H1 (cell line): Measurements from ENCODE around the gene CRADD. TPM values are rescaled to one million over a fixed set of nuclear protein-coding genes. Genes with fewer than 3 reads are reported as not detected.

Experiments
- CTCF ChIA-PET: fragments of 300-600 bp; sonication (Branson Sonifier 250); formaldehyde crosslinking; loops from one replicate; lab custom pipeline; 2021; ENCODE audit not compliant: partially characterized antibody; lab: Charles Lee
- POLR2A ChIA-PET: fragments of 300-600 bp; sonication (Branson Sonifier 250); formaldehyde crosslinking; loops from one replicate; lab custom pipeline; 2021; ENCODE audit warnings: inconsistent platforms; ENCODE audit not compliant: partially characterized antibody; lab: Charles Lee
- DNase-seq, 2 experiments: peaks; one replicate each; pipeline versions ENCODE4 v3.0.0 to v3.0.0-alpha.2; 2010 to 2022; ENCODE audit warnings: low spot score in 2 of 2, low read depth in 1 of 2, mixed read lengths in 1 of 2
- FAIRE-seq: peaks from 2 replicates; lab custom pipeline; 2011; peaks lifted over from hg19 to GRCh38; lab: Jason Lieb, UNC
- H2AFZ ChIP-seq: 2 replicates; pipeline ENCODE4 v1.8.1; 2012; ENCODE audit warnings: low read length, inconsistent platforms
- H2AK5ac ChIP-seq: 2 replicates; pipeline ENCODE4 v1.6.1; 2013; ENCODE audit warnings: low read depth, low read length
- H2BK120ac ChIP-seq: replicated peaks from 2 replicates; pipeline ENCODE3; 2013; ENCODE audit warnings: low read depth, low read length, inconsistent platforms
- H2BK12ac ChIP-seq: 2 replicates; pipeline ENCODE4 v1.6.1; 2013; ENCODE audit warnings: low read depth, low read length
- H2BK15ac ChIP-seq: 2 replicates; pipeline ENCODE4 v1.6.1; 2013; ENCODE audit warnings: low read length
- H2BK20ac ChIP-seq: 2 replicates; pipeline ENCODE4 v1.6.1; 2013; ENCODE audit warnings: low read length
- H2BK5ac ChIP-seq: 2 replicates; pipeline ENCODE4 v1.6.1; 2013; ENCODE audit warnings: low read depth, low read length
- H3K14ac ChIP-seq: 2 replicates; pipeline ENCODE4 v1.6.1; 2013; ENCODE audit warnings: inconsistent platforms; ENCODE audit not compliant: insufficient read length
- H3K18ac ChIP-seq: 2 replicates; pipeline ENCODE4 v1.6.1; 2013; ENCODE audit warnings: low read length; ENCODE audit errors: extremely low read depth
- H3K23ac ChIP-seq: 2 replicates; pipeline ENCODE4 v1.6.1; 2013; ENCODE audit warnings: inconsistent platforms; ENCODE audit not compliant: insufficient read length
- H3K23me2 ChIP-seq: 2 replicates; pipeline ENCODE4 v1.6.1; 2013; ENCODE audit warnings: low read depth, low read length
- H3K27ac ChIP-seq: 2 replicates; pipeline ENCODE4 v1.6.1; 2011; ENCODE audit warnings: low read depth, low read length, inconsistent platforms
- H3K27me3 ChIP-seq, 4 experiments: replicated peaks in 1 of 4; 1 replicate in 1 of 4; 2 replicates in 3 of 4; pipeline versions ENCODE4 v1.6.1 to v1.8.1; 2011 to 2013; ENCODE audit warnings: low read length in 3 of 4, mild to moderate bottlenecking in 3 of 4, inconsistent platforms in 2 of 4, mixed read lengths in 2 of 4, moderate library complexity in 1 of 4; ENCODE audit not compliant: control insufficient read depth in 3 of 4, insufficient read depth in 3 of 4; ENCODE audit errors: extremely low read depth in 1 of 4
- H3K36me3 ChIP-seq, 4 experiments: 2 replicates each; pipeline versions ENCODE4 v1.6.1 to v1.8.1; 2011 to 2013; ENCODE audit warnings: mild to moderate bottlenecking in 4 of 4, low read length in 3 of 4, moderate library complexity in 2 of 4, control low read depth in 1 of 4, inconsistent platforms in 1 of 4; ENCODE audit not compliant: insufficient read depth in 4 of 4, control insufficient read depth in 2 of 4
- H3K4ac ChIP-seq: replicated peaks from 2 replicates; pipeline ENCODE3; 2013; ENCODE audit warnings: low read length, low read depth, mixed read lengths, inconsistent platforms; ENCODE audit not compliant: insufficient read length
- H3K4me1 ChIP-seq, 4 experiments: replicated peaks in 1 of 4; 1 replicate in 1 of 4; 2 replicates in 3 of 4; pipeline versions ENCODE4 v1.6.1 to v1.8.1; 2011 to 2013; ENCODE audit warnings: low read length in 3 of 4, inconsistent platforms in 2 of 4, mixed read lengths in 1 of 4; ENCODE audit not compliant: insufficient read depth in 4 of 4, control insufficient read depth in 3 of 4
- H3K4me2 ChIP-seq, 2 experiments: 2 replicates each; pipeline versions ENCODE4 v1.6.1 to v1.8.1; 2011 to 2013; ENCODE audit warnings: low read depth in 2 of 2, low read length in 2 of 2, control low read depth in 1 of 2, inconsistent platforms in 1 of 2, mild to moderate bottlenecking in 1 of 2; ENCODE audit not compliant: insufficient read depth in 1 of 2
- H3K4me3 ChIP-seq, 4 experiments: fragments of 200-600, 300-600 bp in 1 of 4; sonication (generic), shearing (Covaris generic), sonication (Bioruptor Twin) in 1 of 4; 2 replicates each; pipeline versions ENCODE4 v1.5.1 to v1.8.1; 2011 to 2016; ENCODE audit warnings: low read length in 4 of 4, low read depth in 3 of 4, control low read depth in 2 of 4, inconsistent platforms in 2 of 4, mild to moderate bottlenecking in 2 of 4, mixed read lengths in 1 of 4, moderate library complexity in 1 of 4; ENCODE audit not compliant: insufficient read depth in 2 of 4; ENCODE audit errors: extremely low read depth in 1 of 4
- H3K56ac ChIP-seq: replicated peaks from 2 replicates; pipeline ENCODE3; 2013; ENCODE audit warnings: low read depth, mild to moderate bottlenecking, mixed read lengths, low read length, inconsistent platforms; ENCODE audit not compliant: insufficient read length
- H3K79me1 ChIP-seq: 2 replicates; pipeline ENCODE4 v1.6.1; 2013; ENCODE audit warnings: low read depth, low read length, control low read depth
- H3K79me2 ChIP-seq, 2 experiments: 2 replicates each; pipeline versions ENCODE4 v1.6.1 to v1.8.1; 2012 to 2013; ENCODE audit warnings: low read length in 2 of 2, mild to moderate bottlenecking in 2 of 2, inconsistent platforms in 1 of 2; ENCODE audit not compliant: insufficient read depth in 2 of 2, control insufficient read depth in 1 of 2
- H3K9ac ChIP-seq, 4 experiments: replicated peaks in 1 of 4; 1 replicate in 1 of 4; 2 replicates in 3 of 4; pipeline versions ENCODE4 v1.6.1 to v1.8.1; 2011 to 2013; ENCODE audit warnings: low read depth in 3 of 4, low read length in 3 of 4, control low read depth in 2 of 4, mild to moderate bottlenecking in 2 of 4, moderate library complexity in 2 of 4, inconsistent platforms in 1 of 4; ENCODE audit errors: extremely low read depth in 1 of 4
- H3K9me3 ChIP-seq, 2 experiments: 2 replicates each; pipeline versions ENCODE4 v1.6.1 to v1.8.1; 2012 to 2013; ENCODE audit warnings: mild to moderate bottlenecking in 2 of 2, moderate library complexity in 2 of 2, control low read depth in 1 of 2, inconsistent platforms in 1 of 2, low read depth in 1 of 2, low read length in 1 of 2, mixed read lengths in 1 of 2; ENCODE audit not compliant: insufficient read depth in 2 of 2
- H4K20me1 ChIP-seq, 2 experiments: replicated peaks in 1 of 2; 2 replicates each; pipeline versions ENCODE3 to v1.8.1; 2011 to 2013; ENCODE audit warnings: inconsistent platforms in 2 of 2, low read length in 2 of 2, mild to moderate bottlenecking in 1 of 2; ENCODE audit not compliant: insufficient read depth in 2 of 2, control insufficient read depth in 1 of 2
- H4K5ac ChIP-seq: 2 replicates; pipeline ENCODE4 v1.6.1; 2013; ENCODE audit warnings: low read length, low read depth, mixed read lengths, inconsistent platforms; ENCODE audit not compliant: insufficient read length
- H4K8ac ChIP-seq: 2 replicates; pipeline ENCODE4 v1.8.0; 2013; ENCODE audit warnings: mild to moderate bottlenecking, moderate library complexity, low read length, inconsistent platforms; ENCODE audit not compliant: insufficient read depth; ENCODE audit errors: extremely low read depth
- H4K91ac ChIP-seq: replicated peaks from 2 replicates; pipeline ENCODE3; 2013; ENCODE audit warnings: low read length, mixed read lengths, inconsistent platforms; ENCODE audit not compliant: insufficient read length
- TAF7 ChIP-seq: optimal IDR thresholded peaks from 2 replicates; pipeline ENCODE3; 2011; ENCODE audit warnings: low read depth, mild to moderate bottlenecking, inconsistent platforms, low read length, moderate library complexity, borderline replicate concordance
- WGBS, 2 experiments: shearing (Covaris generic) in 1 of 2; methylation state at CpG; one replicate each; pipeline versions ENCODE4 v1.1.6 to v1.1.7; 2013 to 2015; ENCODE audit warnings: low lambda C conversion rate in 2 of 2, mixed read lengths in 2 of 2, inconsistent platforms in 1 of 2, low coverage in 1 of 2, missing lambda C conversion rate in 1 of 2; ENCODE audit not compliant: insufficient replicate concordance in 2 of 2, insufficient coverage in 1 of 2, insufficient read length in 1 of 2; ENCODE audit errors: extremely low coverage in 1 of 2, missing lambda C conversion rate in 1 of 2; 5-methylcytosine and 5-hydroxymethylcytosine counted together
- polyA plus RNA-seq, 7 experiments: library from polyadenylated mRNA; depleted of rRNA in 3 of 7; stranded (reverse) in 5 of 7; unstranded in 2 of 7; fragments of >200 nt in 5 of 7; fragments of 200-250 nt in 2 of 7; gene quantifications; 1 replicate in 5 of 7; 2 replicates in 1 of 7; 4 replicates in 1 of 7; pipeline versions ENCODE4 v1.2.1 to v1.2.3, GENCODE V29; 2011 to 2013; ENCODE audit warnings: missing spikeins in 2 of 7, mixed read lengths in 2 of 7
- total RNA-seq: library from RNA; stranded (reverse); fragmentation: NEBNext Ultra II Directional; extraction: Animal tissue kit (Norgen Biotek cat#: 25700); gene quantifications from 2 replicates; pipeline ENCODE4 v1.2.1, GENCODE V29; 2021

CRADD gene
- total and polyA plus RNA-seq, 2 of the 8 experiments (the other 6 are each of a cell fraction or from before 2014, with no cell fraction given) = 8.1 to 15.4 TPM

- no peak overlapping the region for H3K14ac ChIP-seq
- CTCF ChIA-PET = interaction anchor here (0.9 to 1.0 kb wide), 2 partner anchors 11 to 25 kb away, joined by 3 to 4 read pairs; no protein-coding TSS in a partner anchor
- no peaks in the 10 kb centered on the region for H3K27me3 ChIP-seq
- peak overlapping the region; percentile 10; the same call in 1 of the 2 replicates for H2BK12ac ChIP-seq
- no peak overlapping the region; a peak in 1 of 7 replicates for H3K9ac ChIP-seq
- H2BK5ac ChIP-seq = no peak overlapping the region
- DNase-seq = no peak
- no peak overlapping the region for H2BK20ac ChIP-seq
- no peak overlapping the region for H3K18ac ChIP-seq
- no peak overlapping the region for H3K27ac ChIP-seq
- no peaks in the 10 kb centered on the region for H3K79me1 ChIP-seq
- no peak overlapping the region for H2BK120ac ChIP-seq
- no peak for FAIRE-seq
- H3K36me3 ChIP-seq = no peaks in the 10 kb centered on the region
- H3K23ac ChIP-seq = no peak overlapping the region
- POLR2A ChIA-PET = no interaction called here
- peak overlapping the region; percentile 13; the same call in 1 of the 2 replicates for H2BK15ac ChIP-seq
- H4K5ac ChIP-seq = no peak overlapping the region
- no peak overlapping the region for H2AK5ac ChIP-seq
- H2AFZ ChIP-seq = no peak overlapping the region
- H4K91ac ChIP-seq = no peak overlapping the region
- no peaks in the 10 kb centered on the region for H3K79me2 ChIP-seq
- no peak overlapping the region for H3K4me2 ChIP-seq
- no peaks in the 10 kb centered on the region for H4K20me1 ChIP-seq
- no peak overlapping the region for H3K4me3 ChIP-seq
- no peak overlapping the region for H3K56ac ChIP-seq
- H4K8ac ChIP-seq = no peak overlapping the region
- no peak overlapping the region for H3K4ac ChIP-seq
- no peaks in the 10 kb centered on the region; the same call in 1 of the 2 replicates for H3K23me2 ChIP-seq
- peaks cover 8 to 9% of the 10 kb centered on the region in 2 experiments; a peak in 2 of 4 replicates for H3K9me3 ChIP-seq
- WGBS, 2 experiments = 95% methylated on average over 1 of the region's 1 CpG; no CpG with 5 or more reads in 1 of the 2 experiments
- H3K4me1 ChIP-seq = peaks cover 0 to 9% (median under 1%) of the 10 kb centered on the region in 4 experiments; a peak in 3 of 7 replicates
- TF ChIP-seq TAF7 = no peak
Observed at GRCh38 chr12:93705237-93705636, 28.1 kb downstream of the CRADD start.
